Right lobe of liver (tissue), 6 donors: ENCODE measurements around the gene MYO1F. TPM values are rescaled to one million over a fixed set of nuclear protein-coding genes. Genes with fewer than 3 reads are reported as not detected.

Experiments
- ATAC-seq, 4 donors: fragments of 200-7000 bp; cut with Tn5 transposase; one replicate each; pipeline ENCODE4 v1.9.1; 2020; ENCODE audit warnings: mild to moderate bottlenecking in 4 of 4, moderate library complexity in 4 of 4
- DNase-seq, 3 donors: peaks; one replicate each; pipeline ENCODE4 v3.0.0-alpha.2; 2020
- H3K27ac ChIP-seq, 3 donors: fragments of 200-600 bp; one replicate each; pipeline ENCODE4 v1.8.0; 2022
- H3K27me3 ChIP-seq, 2 donors: fragments of 200-600 bp; one replicate each; pipeline ENCODE4 v1.8.0; 2022
- H3K36me3 ChIP-seq, 4 donors: fragments of 200-600 bp; sonication (generic) in 1 of 4; one replicate each; pipeline versions ENCODE4 v1.5.1 to v1.8.0; 2017 to 2022; ENCODE audit warnings: control low read depth in 1 of 4
- H3K4me1 ChIP-seq, 4 donors: fragments of 200-600 bp; sonication (generic) in 1 of 4; one replicate each; pipeline versions ENCODE4 v1.5.1 to v1.8.0; 2017 to 2022; ENCODE audit warnings: control low read depth in 1 of 4
- H3K4me3 ChIP-seq, 3 donors: fragments of 200-600 bp; one replicate each; pipeline ENCODE4 v1.8.0; 2022
- H3K9me3 ChIP-seq, 4 donors: fragments of 200-600 bp; sonication (generic) in 1 of 4; one replicate each; pipeline versions ENCODE4 v1.5.1 to v1.8.0; 2017 to 2022; ENCODE audit warnings: control low read depth in 1 of 4
- CTCF ChIP-seq, 4 donors: fragments of 200-600 bp in 3 of 4; fragments of 450-650 bp in 1 of 4; IDR thresholded peaks; one replicate each; pipeline versions ENCODE4 v1.5.1 to v1.8.0; 2016 to 2022; ENCODE audit warnings: antibody characterized with exemption in 4 of 4, mild to moderate bottlenecking in 2 of 4
- POLR2A ChIP-seq: fragments of 450-650 bp; IDR thresholded peaks from one replicate; pipeline ENCODE4 v1.6.1; 2017; ENCODE audit warnings: antibody characterized with exemption, mild to moderate bottlenecking
- WGBS: methylation state at CpG from one replicate; pipeline ENCODE4 v1.1.6; 2018; ENCODE audit warnings: low coverage, low lambda C conversion rate; ENCODE audit not compliant: insufficient coverage; ENCODE audit errors: missing lambda C conversion rate; 5-methylcytosine and 5-hydroxymethylcytosine counted together
- intact Hi-C, 2 donors: fragments of 100-400 bp; cut with DNase I; formaldehyde crosslinking; loops; one replicate each; pipeline versions ENCODE4 v1.11.2 to v1.14.1; 2022
- total RNA-seq, 6 experiments: library from RNA; depleted of rRNA in 2 of 6; stranded (reverse); fragments of >200 nt in 2 of 6; fragmentation: NEBNext Ultra II Directional in 3 of 6; extraction: Animal tissue kit (Norgen Biotek cat#: 25700) in 3 of 6; gene quantifications; one replicate each; pipeline versions ENCODE4 v1.1.0 to v1.2.4, GENCODE V29; 2016 to 2023
- donor health status: DM: no; HTN: yes; CAD: no.
- donor health status: DM: no; HTN: no; CAD: no.
- donor health status: DM: no; HTN: no; CAD: no.
- donor health status: DM: no; HTN: yes; CAD: no.
- donor health status: DM: no; HTN: yes; CAD: no.

Gene MYO1F
- total RNA-seq, 6 experiments from 2014 or later = 7.9 to 21.5 (median 10.2) TPM

- no peak for ATAC-seq
- Histone ChIP-seq H3K4me3 (no peak overlapping the region), H3K27ac (no peak overlapping the region), H3K4me1 (no peaks in the 10 kb centered on the region), H3K36me3 (no peaks in the 10 kb centered on the region), H3K27me3 (no peaks in the 10 kb centered on the region), H3K9me3 (no peaks in the 10 kb centered on the region)
- intact Hi-C loops = no loop called here
- WGBS = 94% methylated on average over 4 of the region's 4 CpGs
- TF ChIP-seq POLR2A = no peak
- TF ChIP-seq CTCF (IDR thresholded peaks at IDR 0.05) = no peak
- no peak for DNase-seq
These were observed 47.8 kb downstream of the MYO1F start for GRCh38 chr19:8529369-8530006.

DNA sequence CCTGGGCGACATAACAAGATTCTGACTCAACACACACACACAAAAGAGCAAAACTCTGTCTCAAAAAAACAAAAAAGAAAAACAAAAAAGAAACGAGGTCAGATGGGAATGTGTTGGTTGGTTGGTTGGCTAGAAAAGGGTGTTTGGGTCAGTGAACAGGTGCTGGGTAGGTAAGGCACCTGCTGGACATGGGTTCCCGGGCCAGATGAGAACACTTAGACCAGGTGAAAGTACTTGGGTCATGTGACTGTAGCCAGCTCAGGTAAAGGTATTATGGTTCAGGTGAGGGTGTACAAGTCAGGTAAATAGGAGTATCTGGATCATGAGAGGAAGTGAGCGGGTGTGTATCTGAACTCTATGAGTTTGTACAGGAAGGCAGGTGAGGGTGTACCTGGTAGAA lies 48.7 kb downstream of the MYO1F start:
- Histone ChIP-seq H3K4me3 (no peak overlapping the region), H3K27me3 (no peaks in the 10 kb centered on the region), H3K9me3 (no peaks in the 10 kb centered on the region), H3K4me1 (no peaks in the 10 kb centered on the region), H3K27ac (no peak overlapping the region), H3K36me3 (no peaks in the 10 kb centered on the region)
- intact Hi-C loops = no loop called here
- ATAC-seq (no peak), DNase-seq (no peak)
- TF ChIP-seq CTCF (IDR thresholded peaks at IDR 0.05) = no peak
- TF ChIP-seq POLR2A = no peak
- 62% methylated on average over 4 of the region's 4 CpGs for WGBS

GRCh38 chr19:8526345-8527091 lies 50.7 kb downstream of the MYO1F start:
- Histone ChIP-seq H3K9me3 (no peaks in the 10 kb centered on the region), H3K4me1 (no peaks in the 10 kb centered on the region), H3K36me3 (no peaks in the 10 kb centered on the region), H3K4me3 (peak overlapping the region; percentile 73 to 81 (median 76)), H3K27me3 (no peaks in the 10 kb centered on the region), H3K27ac (peak overlapping the region; percentile 87 to 90 (median 90))
- TF ChIP-seq CTCF (IDR thresholded peaks at IDR 0.05) (no peak), POLR2A (no peak)
- intact Hi-C loops = no loop called here
- DNase-seq = peak; percentile 90 to 92 (median 91)
- ATAC-seq = peak; percentile 66 to 71 (median 68)
- 30% methylated on average over 27 of the region's 57 CpGs for WGBS

- Histone ChIP-seq H3K4me1 (no peaks in the 10 kb centered on the region), H3K36me3 (no peaks in the 10 kb centered on the region), H3K9me3 (no peaks in the 10 kb centered on the region), H3K4me3 (peak overlapping the region; percentile 38 to 54 (median 44)), H3K27me3 (no peaks in the 10 kb centered on the region), H3K27ac (peak overlapping the region; percentile 74 to 89 (median 79))
- ATAC-seq (no peak), DNase-seq (no peak)
- WGBS = 12% methylated on average over 7 of the region's 15 CpGs
- TF ChIP-seq POLR2A (peak; percentile 46), CTCF (IDR thresholded peaks at IDR 0.05) (no peak)
- intact Hi-C loops = no loop called here
These were observed 51.9 kb downstream of the MYO1F start for GRCh38 chr19:8525401-8525684.
